CD4-positive, alpha-beta T cell (primary cell): ENCODE measurements around the gene G3BP1. TPM values are rescaled to one million over a fixed set of nuclear protein-coding genes. Genes with fewer than 3 reads are reported as not detected.

Experiments used
- ATAC-seq: fragments of 200-7000 bp; cut with Tn5 transposase; one replicate; pipeline ENCODE4 v1.10.0; 2022; ENCODE audit warnings: mild to moderate bottlenecking; ENCODE audit not compliant: poor library complexity
- CTCF ChIA-PET: fragments of 350-600 bp; sonication (Branson Sonifier 250); formaldehyde crosslinking; loops from one replicate; lab custom pipeline; 2021; ENCODE audit warnings: antibody characterized with exemption, inconsistent platforms; lab: Charles Lee
- POLR2A ChIA-PET: fragments of 350-600 bp; sonication (Branson Sonifier 250); formaldehyde crosslinking; loops from one replicate; lab custom pipeline; 2021; ENCODE audit warnings: antibody characterized with exemption, inconsistent platforms; lab: Charles Lee
- DNase-seq, 14 experiments: peaks; one replicate each; pipeline ENCODE4 v3.0.0-alpha.2; 2013 to 2020; ENCODE audit warnings: mixed read lengths in 2 of 14
- H3K27ac ChIP-seq, 2 donors: one replicate each; pipeline versions ENCODE4 v1.5.1 to v1.7.0; 2013; ENCODE audit warnings: low read length in 2 of 2, low read depth in 1 of 2, mild to moderate bottlenecking in 1 of 2
- H3K27me3 ChIP-seq, 2 experiments: 1 replicate in 1 of 2; 2 replicates in 1 of 2; pipeline versions ENCODE4 v1.6.1 to v1.7.0; 2013; ENCODE audit warnings: low read length in 2 of 2, control low read depth in 1 of 2, mild to moderate bottlenecking in 1 of 2, moderate library complexity in 1 of 2; ENCODE audit not compliant: insufficient read depth in 2 of 2, control insufficient read depth in 1 of 2
- H3K36me3 ChIP-seq: one replicate; pipeline ENCODE4 v1.6.1; 2013; ENCODE audit warnings: low read length, control low read depth; ENCODE audit not compliant: insufficient read depth
- H3K4me1 ChIP-seq: one replicate; pipeline ENCODE4 v1.6.1; 2013; ENCODE audit warnings: low read length, control low read depth; ENCODE audit not compliant: insufficient read depth
- H3K4me3 ChIP-seq: one replicate; pipeline ENCODE4 v1.5.1; 2013; ENCODE audit warnings: mild to moderate bottlenecking, low read length, moderate library complexity
- H3K9me3 ChIP-seq, 2 experiments: 1 replicate in 1 of 2; 2 replicates in 1 of 2; pipeline versions ENCODE4 v1.6.1 to v1.7.0; 2013; ENCODE audit warnings: low read length in 2 of 2, mild to moderate bottlenecking in 2 of 2, control low read depth in 1 of 2, moderate library complexity in 1 of 2; ENCODE audit not compliant: control insufficient read depth in 1 of 2, insufficient read depth in 1 of 2
- H3K27ac Mint-ChIP-seq: one replicate; pipeline ENCODE4 v1.8.0; 2020; ENCODE audit warnings: mixed read lengths
- H3K27me3 Mint-ChIP-seq: one replicate; pipeline ENCODE4 v1.8.0; 2021; ENCODE audit warnings: mixed read lengths
- H3K36me3 Mint-ChIP-seq: one replicate; pipeline ENCODE4 v1.8.0; 2021; ENCODE audit warnings: low read depth, mixed read lengths
- H3K4me1 Mint-ChIP-seq: one replicate; pipeline ENCODE4 v1.8.0; 2021; ENCODE audit warnings: low read depth, mixed read lengths
- H3K4me3 Mint-ChIP-seq: one replicate; pipeline ENCODE4 v1.8.0; 2020; ENCODE audit warnings: mild to moderate bottlenecking, mixed read lengths
- H3K9me3 Mint-ChIP-seq: one replicate; pipeline ENCODE4 v1.8.0; 2020; ENCODE audit warnings: mixed read lengths
- intact Hi-C, 2 experiments: fragments of 100-400 bp; cut with DNase I in 1 of 2; cut with micrococcal nuclease in 1 of 2; formaldehyde crosslinking; loops; one replicate each; pipeline versions ENCODE4 v1.15.1 to v1.9.0; 2023 to 2025; cut with DNase I, micrococcal nuclease
- total RNA-seq, 174 experiments: library from RNA in 2 of 174; stranded (reverse) in 2 of 174; gene quantifications; one replicate each; pipeline ENCODE4 v1.2.3 and lab custom pipeline; 2021 to 2026
- TF ChIP-seq, protein P1 (sequence below): fragments of 200-600 bp; IDR thresholded peaks from one replicate; pipeline ENCODE4 v1.8.0; 2022; ENCODE audit warnings: antibody characterized with exemption, mild to moderate bottlenecking

Gene G3BP1
- total RNA-seq, 2 experiments from 2014 or later: 82.3 to 83.9 TPM

GRCh38 chr5:151793358-151793757, 21.6 kb downstream of the G3BP1 start:
- no peaks in the 10 kb centered on the region for H3K27me3 ChIP-seq
- ATAC-seq (no peak), DNase-seq (no peak)
- H3K4me3 ChIP-seq: no peak overlapping the region
- Mint-ChIP-seq H3K4me3 (no peak overlapping the region), H3K27me3 (no peaks in the 10 kb centered on the region), H3K4me1 (peaks cover 35% of the 10 kb centered on the region), H3K36me3 (peaks cover 97% of the 10 kb centered on the region), H3K9me3 (no peaks in the 10 kb centered on the region), H3K27ac (no peak overlapping the region)
- no peak overlapping the region for H3K27ac ChIP-seq
- CTCF ChIA-PET: no interaction called here
- no peaks in the 10 kb centered on the region for H3K4me1 ChIP-seq
- POLR2A ChIA-PET: no interaction called here
- no peaks in the 10 kb centered on the region for H3K9me3 ChIP-seq
- H3K36me3 ChIP-seq: peaks cover 98% of the 10 kb centered on the region
- TF ChIP-seq, protein P1, sequence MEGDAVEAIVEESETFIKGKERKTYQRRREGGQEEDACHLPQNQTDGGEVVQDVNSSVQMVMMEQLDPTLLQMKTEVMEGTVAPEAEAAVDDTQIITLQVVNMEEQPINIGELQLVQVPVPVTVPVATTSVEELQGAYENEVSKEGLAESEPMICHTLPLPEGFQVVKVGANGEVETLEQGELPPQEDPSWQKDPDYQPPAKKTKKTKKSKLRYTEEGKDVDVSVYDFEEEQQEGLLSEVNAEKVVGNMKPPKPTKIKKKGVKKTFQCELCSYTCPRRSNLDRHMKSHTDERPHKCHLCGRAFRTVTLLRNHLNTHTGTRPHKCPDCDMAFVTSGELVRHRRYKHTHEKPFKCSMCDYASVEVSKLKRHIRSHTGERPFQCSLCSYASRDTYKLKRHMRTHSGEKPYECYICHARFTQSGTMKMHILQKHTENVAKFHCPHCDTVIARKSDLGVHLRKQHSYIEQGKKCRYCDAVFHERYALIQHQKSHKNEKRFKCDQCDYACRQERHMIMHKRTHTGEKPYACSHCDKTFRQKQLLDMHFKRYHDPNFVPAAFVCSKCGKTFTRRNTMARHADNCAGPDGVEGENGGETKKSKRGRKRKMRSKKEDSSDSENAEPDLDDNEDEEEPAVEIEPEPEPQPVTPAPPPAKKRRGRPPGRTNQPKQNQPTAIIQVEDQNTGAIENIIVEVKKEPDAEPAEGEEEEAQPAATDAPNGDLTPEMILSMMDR: no peak
- intact Hi-C loops: no loop called here

- intact Hi-C loops: no loop called here
- Mint-ChIP-seq H3K9me3 (no peaks in the 10 kb centered on the region), H3K27me3 (no peaks in the 10 kb centered on the region), H3K36me3 (peaks cover 100% of the 10 kb centered on the region), H3K4me3 (no peak overlapping the region), H3K4me1 (peaks cover 32% of the 10 kb centered on the region), H3K27ac (no peak overlapping the region)
- Histone ChIP-seq H3K27ac (no peak overlapping the region), H3K27me3 (no peaks in the 10 kb centered on the region), H3K4me3 (no peak overlapping the region), H3K36me3 (peaks cover 98% of the 10 kb centered on the region), H3K4me1 (no peaks in the 10 kb centered on the region), H3K9me3 (no peaks in the 10 kb centered on the region)
- ChIA-PET POLR2A (no interaction called here), CTCF (no interaction called here)
- DNase-seq: no peak
- ATAC-seq: no peak
- TF ChIP-seq, protein P1: no peak
Observed at GRCh38 chr5:151795426-151795825, 23.7 kb downstream of the G3BP1 start.

GRCh38 chr5:151798674-151799073, 26.9 kb downstream of the G3BP1 start:
- H3K27ac Mint-ChIP-seq: no peak overlapping the region
- DNase-seq (no peak), ATAC-seq (no peak)
- TF ChIP-seq, protein P1: no peak
- Histone ChIP-seq H3K36me3 (peaks cover 93% of the 10 kb centered on the region), H3K4me3 (no peak overlapping the region), H3K27me3 (no peaks in the 10 kb centered on the region), H3K27ac (no peak overlapping the region), H3K4me1 (no peaks in the 10 kb centered on the region), H3K9me3 (no peaks in the 10 kb centered on the region)
- ChIA-PET POLR2A (no interaction called here), CTCF (no interaction called here)
- H3K4me3 Mint-ChIP-seq: no peak overlapping the region
- no peaks in the 10 kb centered on the region for H3K27me3 Mint-ChIP-seq
- peaks cover 26% of the 10 kb centered on the region for H3K4me1 Mint-ChIP-seq
- H3K36me3 Mint-ChIP-seq: peaks cover 97% of the 10 kb centered on the region
- no peaks in the 10 kb centered on the region for H3K9me3 Mint-ChIP-seq
- intact Hi-C loops: no loop called here
